Activated CD4-positive, alpha-beta T cell treated with anti-CD3 and anti-CD28 coated beads, Interleukin-2, amount 50 U/mL, for 24 hours (primary cell): ENCODE measurements around the gene CPA2.
A peak's percentile ranks its signal among the peaks of the same experiment; 100 is the strongest.

ENCODE experiments used
- DNase-seq, 2 donors: peaks; one replicate each; pipeline ENCODE4 v3.0.0-alpha.2; 2020; ENCODE audit warnings: low read depth in 1 of 2, low spot score in 1 of 2

Gene CPA2

DNA sequence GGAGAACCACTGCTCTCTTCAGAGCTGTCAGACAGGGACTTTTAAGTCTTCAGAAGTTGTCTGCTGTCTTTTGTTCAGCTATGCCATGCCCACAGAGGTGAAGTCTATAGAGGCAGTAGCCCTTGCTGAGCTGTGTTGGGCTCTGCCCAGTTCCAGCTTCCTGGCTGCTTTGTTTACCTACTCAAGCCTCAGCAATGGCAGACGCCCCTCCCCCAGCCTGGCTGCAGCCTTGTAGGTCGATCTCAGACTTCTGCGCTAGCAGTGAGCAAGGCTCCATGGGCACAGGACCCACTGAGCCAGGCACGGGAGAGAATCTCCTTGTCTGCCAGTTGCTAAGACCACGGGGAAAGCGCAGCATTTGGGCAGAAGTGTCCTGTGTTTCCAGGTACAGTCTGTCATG lies 12.1 kb upstream of the CPA2 start:
- DNase-seq, result no peak

DNA sequence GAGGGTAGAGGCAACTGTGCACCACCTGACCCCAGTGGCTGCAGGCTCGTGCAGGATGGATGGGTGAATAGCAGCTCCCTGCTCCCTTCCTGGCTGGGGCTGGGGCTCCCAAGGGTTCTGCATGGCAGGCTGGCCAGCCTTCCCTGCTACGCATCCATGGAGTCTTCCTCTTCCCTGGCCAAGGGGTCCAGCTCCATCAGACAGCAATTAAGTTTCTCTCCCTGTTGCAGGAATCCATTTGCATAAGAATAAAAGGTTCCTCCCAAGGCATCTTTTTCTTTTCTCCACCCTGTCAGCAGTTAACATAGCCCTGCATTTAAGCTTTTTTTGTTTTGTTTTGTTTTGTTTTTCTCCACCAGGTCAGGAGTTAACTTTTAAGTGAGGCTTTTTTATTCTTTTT lies 10.0 kb upstream of the CPA2 start:
- DNase-seq, result no peak

DNA sequence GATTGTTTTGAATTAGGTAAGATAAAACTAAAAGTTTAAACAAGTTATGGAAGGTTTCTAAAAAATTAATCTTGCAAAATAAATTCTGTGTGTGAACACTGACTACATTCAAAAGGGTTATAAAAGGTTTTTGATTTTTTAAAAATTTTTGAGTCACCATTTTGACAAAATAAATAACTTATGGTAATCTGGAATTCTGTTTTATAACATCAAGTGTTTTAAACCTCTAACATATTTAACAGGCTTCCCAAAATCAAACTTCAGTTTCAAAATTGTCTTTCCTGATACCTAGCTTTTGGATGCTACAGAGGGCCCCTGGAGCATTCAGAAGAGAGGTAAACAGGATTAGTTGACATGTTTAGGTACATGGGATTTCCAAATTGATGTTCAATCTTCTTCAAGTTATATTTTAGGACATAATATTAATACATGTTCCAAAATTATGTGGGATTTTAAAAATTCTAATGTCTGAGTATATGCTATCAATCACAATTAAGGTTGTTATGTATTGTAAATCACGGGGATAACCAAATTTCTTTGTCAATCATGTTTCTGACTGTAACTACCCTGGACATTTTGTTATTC lies 8.1 kb upstream of the CPA2 start:
- DNase-seq, result no peak

DNA sequence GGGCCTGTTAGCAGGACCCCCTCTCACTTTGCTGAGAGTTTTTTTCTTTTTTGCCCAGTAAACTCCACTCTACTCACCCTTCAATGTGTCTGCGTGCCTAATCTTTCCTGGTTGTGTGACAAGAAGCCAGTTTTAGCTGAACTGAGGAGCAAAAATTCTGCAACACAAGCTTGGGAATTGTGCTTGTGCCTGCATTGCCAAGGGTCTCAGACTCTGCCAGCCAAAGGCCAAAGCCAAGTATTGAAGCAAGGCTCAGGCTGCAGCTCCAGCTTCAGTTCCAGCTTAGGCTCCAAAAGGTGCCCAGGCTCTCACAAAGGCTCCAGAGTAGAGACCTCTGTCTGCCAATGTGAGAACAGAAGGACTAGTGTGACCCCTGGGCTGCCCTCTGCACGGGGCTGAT lies 4.2 kb upstream of the CPA2 start:
- no peak for DNase-seq

DNA sequence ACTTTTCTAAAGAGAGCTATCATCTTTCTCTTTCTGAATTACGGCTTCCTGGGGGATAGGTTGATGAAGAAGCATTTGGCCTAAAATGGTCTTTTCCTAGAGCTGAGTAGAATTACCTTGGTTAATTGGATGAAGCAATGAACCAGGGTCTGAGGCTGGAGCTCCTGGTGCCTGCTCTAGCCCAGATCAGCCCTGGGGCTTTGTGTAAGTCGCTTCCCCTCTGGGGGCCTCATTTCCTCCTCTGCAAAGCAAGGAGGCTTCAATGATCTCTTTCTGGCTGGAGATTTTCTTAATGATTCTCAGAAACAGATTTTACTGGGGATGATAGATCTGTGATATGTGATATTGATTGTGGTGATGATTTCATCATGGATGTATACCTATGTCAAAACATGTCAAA lies 3.5 kb upstream of the CPA2 start:
- DNase-seq, result no peak

DNA sequence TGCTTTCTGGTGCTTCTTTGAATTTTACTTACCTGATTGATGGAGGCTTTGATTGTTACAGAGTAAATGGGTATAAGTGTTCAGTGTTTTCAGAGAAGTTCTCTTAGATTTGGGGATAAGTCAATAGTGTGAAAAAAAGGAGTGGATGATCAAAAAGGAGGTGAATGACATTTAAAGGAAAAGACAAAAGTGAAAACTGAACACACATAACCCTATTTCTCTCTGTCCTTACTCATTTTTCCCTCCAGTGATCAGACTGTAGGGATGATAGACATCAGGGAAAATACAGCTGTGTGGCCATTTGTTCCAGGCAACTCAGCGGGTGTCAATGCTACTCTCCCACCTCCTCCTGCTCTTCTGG lies 278 bp downstream of the CPA2 start:
- no peak for DNase-seq

DNA sequence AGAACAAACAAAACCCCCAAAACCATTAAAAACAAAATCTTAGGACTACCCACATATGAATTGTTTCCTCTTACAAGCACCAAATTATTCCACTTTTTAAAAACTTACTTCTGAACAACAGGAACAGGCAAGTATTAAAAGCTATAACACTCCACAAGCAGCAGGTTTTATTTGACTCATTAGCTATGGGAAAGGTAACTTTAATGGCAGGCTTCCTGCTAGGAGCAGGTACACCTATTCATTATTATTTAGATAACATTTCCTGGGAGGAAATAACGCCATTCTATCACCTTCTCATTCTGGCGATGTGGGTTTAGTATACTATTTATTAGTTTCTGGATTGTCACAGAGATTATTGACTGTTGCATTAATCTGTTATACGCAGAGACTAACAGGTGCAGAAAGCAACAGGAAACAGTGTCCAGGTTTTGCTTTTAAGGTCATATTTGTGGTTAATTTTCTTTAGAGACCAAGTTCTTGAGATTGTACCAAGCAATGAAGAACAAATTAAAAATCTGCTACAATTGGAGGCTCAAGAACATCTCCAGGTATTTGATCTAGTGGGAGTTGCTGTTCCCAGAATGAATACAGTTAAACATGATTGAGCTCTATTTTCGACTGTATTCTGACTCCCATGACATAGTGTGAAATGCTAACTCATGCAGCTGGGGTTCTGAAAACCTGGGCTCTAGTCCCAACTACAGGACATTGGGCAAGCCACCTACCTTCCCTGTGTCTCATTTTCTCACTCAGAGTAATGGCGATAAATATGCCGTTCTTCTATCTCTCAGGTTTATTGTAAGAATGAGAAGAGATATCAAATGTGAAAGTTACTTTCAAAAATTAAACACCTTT lies 2.0 kb downstream of the CPA2 start:
- no peak for DNase-seq

DNA sequence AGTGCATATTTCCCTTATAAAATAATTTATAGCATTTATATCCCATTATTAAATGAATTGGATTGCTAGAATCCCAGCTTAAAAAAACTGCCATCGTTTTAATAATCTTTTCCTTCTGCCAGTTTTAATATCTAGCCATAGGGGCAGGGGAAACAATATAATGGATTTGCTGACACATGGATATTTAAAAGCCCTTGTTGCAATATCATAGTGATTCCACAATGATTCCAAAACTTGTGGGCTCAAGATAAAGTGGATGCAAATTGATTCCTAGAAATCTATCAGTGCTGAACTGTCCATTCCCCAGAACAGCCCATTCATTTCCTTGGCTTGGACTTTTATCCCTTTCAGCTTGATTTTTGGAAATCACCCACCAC lies 2.6 kb downstream of the CPA2 start:
- DNase-seq, result no peak

DNA sequence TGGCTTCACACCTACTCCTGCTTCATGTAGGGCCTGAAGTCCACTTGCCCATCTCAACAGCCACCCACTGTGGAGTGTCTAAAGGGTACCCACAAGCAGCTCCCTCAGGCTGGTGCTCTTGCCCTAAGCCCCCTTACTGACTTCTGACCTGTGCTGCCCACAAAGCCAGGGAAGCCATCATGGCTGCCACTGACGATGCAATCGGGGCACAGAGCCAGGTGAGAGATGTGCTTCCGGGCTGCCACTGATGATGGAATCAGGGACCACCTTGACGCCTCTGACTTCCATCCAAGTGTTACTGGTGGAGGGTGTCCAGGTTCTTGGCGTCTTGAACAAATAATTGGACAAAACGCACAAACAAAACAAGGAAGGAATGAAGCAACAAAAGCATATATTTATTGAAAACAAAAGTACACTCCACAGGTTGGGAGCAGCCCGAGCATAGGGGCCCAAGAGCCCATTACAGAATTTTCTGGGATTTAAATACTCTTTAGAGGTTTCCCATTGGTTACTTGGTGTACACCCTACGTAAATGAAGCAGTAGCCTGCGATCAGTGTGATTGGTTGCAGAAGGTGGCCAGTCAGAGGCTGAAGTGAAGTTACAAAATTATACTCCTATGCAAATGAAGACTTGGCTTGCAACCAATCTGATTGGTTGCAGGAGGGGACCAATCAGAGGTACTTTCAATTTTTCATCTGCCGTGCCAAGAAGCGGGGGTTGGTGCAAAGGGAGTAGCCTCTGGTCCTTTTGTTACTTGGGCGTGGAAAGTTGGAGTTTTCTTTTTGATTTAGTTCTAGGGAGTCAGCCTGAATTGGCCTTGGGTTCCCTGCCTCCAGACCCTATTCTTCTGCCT lies 4.5 kb downstream of the CPA2 start:
- no peak for DNase-seq

DNA sequence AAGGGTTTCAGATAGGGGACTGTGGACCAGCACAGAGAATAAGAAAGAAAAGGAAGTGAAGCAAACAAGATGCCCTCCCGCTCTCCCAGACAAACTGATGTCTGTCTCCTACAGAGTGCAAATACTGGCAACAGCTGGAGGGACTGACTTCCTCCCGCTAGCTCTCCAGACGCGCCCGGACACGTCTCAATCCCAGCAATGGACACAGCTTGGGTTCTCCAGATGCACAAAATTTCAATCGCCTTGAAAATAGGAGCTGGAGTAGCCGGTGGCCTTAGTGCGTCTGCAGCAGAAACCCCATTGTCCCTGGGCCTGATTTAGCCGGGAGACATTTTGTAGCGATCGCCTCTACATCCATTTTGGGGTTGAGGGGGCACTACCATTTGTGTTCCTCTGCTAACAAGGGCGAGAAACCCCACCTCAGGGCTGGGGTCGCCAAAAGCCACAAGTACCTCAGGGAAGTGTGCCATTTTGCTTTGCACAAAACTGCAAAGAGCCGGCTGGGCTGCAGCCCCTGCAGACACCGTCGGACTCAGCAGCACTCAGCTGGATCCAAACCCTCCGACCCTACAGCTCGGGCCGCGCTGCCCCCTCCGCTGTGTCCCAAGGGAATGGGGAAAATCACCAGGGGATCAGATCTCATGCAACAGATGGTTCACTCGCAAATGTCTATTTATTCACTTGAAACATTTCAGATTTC lies 5.9 kb downstream of the CPA2 start:
- no peak for DNase-seq

DNA sequence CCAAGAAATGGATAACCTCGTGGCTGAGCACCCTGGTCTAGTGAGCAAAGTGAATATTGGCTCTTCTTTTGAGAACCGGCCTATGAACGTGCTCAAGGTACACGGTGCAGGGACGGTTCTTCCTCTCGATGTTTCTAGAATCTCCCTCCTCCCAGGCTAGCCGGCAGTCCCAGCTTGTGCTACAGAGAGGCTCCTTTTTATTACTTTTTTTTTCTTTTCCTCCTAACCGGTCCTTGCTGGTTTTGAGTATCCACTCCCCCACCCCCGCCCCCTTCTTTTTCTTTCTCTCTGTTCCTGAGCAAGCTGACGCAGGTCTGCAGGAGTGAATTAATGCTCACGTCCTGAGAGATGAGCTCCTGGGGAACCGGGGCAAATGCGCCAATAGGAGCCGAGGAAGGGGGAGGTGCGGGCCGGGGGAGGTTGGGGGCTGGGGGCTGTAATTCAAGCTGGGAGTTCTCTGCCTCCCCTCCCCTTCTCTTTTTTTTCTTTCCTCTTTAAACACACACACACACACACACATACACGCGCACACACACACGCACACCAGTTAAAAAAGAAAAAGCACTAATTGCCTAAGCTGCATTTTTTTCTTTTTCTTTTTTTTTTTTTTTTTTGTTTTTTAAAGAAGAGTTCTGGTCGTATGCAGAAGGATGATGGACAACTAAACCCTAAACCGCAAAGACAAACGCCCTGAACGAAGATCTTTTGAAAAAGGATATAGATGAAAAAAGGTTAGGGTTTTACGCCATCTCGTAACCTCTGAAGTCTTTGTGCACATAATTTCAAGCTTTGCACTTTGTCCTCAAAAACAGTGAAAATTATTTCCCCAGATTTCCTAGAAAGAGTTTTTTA lies 6.6 kb downstream of the CPA2 start:
- DNase-seq, result no peak

DNA sequence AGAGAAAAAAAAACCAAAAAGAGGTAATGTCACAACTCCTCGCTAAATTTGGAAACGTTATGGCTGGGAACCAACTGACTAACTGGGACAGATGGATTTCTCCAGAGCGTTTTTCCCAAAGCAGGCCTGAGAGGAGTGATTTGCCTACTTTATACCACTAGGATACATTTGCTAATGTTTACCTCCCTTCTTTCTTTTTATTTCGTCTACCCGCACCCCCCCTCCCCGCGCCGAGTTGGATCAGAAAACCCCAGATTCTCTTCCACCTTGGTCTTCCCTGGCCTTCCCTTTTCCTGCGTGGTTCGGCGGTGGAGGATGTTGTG lies 7.2 kb downstream of the CPA2 start:
- DNase-seq, result no peak

DNA sequence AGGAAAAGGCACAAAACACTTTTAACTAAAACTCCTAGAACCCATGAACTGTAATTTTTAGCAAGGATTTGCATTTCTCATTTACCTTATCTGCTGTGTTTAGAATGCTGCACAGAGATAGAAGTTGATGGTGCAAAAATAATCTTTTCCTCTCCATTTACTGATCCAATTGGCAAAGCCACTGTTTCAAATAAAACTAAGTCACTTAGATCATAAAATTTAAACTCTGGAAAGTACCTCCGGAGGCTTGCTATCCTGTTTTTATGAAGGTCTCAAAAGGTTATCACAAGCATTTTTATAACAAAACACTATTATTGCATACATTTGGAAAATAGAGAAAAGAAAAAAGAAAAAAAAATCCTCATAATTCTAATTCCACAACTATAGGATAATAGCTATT lies 7.6 kb downstream of the CPA2 start:
- no peak for DNase-seq

DNA sequence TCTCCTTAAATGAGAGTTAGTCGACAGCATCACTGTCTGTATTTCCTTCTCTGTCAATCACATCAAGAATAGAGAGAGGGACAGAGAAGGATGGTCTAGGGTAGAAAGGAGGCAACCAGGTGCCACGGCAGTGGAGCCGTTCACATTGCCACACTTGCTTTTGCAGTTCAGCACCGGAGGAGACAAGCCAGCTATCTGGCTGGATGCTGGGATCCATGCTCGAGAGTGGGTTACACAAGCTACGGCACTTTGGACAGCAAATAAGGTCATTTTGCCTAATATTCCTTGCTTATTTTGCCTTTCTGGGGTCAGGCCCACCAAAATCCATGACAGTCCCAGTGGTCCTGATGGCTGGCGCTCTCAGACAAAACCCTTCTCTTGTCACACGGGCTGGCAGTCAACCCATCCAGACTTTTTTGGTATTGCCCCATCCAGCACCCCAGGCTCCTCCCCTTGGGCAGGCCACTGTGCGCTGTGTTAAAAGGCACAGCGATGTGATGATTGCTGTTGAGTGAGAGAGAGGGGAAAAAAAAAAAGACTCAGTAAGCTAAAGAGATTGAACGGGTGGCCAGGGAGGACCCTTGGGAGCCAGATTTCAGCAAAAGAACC lies 8.4 kb downstream of the CPA2 start:
- DNase-seq, result no peak

DNA sequence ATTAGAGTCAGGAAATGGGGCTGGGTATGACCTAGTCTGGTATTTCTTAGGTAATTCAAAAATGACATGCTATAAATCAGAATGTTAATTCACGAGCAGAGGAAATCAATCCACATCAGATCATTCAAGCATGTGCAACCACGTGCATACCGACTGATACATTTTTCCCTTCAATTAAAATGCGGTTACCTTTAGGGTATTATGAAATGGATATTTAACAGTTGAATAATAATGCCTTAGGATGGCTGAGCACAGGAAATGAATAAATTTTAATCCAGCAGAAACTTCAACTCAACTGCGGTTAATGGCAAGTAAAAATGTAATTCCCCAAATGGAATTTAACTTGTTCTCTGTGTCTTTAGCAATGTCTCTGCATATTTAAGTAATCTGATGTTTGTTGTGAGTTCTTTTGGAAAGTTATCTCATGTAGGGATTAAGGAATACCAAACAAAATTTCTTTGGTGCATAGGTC lies 9.2 kb downstream of the CPA2 start:
- DNase-seq, result no peak

DNA sequence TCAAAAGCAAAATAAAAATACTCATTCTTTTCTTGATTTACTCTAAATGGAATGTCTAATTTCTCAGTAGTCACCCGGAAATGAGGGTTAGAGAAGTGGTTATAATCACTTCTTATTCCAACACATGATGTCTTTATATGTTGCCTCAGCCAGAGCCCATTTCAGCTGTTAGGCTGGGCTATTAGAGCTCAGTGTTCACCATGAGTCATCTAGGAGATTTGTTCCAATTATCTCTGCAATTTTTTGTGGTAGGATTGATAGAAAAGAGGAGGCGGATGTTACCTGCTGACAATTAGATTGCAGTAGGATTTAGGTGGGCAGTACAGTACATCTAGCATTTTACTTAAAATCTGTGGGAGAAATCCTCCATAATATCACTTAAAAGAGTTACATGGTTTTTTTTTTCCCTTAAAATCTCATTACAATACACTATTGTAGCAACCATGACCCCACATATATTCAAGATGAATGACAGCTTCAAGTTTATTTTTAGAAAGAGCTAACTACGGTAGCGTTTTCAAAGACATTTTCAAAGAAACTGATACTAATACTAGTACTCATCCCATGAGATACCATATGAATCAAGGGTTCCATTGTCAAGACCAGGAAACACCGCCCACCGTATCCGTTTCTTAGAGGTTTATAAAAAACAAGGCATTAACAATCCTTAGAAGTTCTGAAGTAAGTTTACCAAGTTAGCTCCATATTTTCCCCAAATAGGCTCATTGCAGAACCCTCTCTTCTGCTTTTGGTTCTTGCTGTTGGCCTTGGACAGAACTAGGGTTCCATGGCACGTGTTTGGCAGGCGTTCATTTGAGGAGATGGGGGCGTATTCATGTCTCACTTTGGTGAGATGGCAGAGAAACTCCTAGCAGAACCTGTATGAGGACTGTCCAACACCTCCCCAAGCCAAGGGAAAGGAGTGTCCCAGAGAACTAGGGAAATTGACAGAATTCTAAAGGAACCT lies 10.4 kb downstream of the CPA2 start:
- peak in 1 of 2 donors; percentile 60 for DNase-seq

DNA sequence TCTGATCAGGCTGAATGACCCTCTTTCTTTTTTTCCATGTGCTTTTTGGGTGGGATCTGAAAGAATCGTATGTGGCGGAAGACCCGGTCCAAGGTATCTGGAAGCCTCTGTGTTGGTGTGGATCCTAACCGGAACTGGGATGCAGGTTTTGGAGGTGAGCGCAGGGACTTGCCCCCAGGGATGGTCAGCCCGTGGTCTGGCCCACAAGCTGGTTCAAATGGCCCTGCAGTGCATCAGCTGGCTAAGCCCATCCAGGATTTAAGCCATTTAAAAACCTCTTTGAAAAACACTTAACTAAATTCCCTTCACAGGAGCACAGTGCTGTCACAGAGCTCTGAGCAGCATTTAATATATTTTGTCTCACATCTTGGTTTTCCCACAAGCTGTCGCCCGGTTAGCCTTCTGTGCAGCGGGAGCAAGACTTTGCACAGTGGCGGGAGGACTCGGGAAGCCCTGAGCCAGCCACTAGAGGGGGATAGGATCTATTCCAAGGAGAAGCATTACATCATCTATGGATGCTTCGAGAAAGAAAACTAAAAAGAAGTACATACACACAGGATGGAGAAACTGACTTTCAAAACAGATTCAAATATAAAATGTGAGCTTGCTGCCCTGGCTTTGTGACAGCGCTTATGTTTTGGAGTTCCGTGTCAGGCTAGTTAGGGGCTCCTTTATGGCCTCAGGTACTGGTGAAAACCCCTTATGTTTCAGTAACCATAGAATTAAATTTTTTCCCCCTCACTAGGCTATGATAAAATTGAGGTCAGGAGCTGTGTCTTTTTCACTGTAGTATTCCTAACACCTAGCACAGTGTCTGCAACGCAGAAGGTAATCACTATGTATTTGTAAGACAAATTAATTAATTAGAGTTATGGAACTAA lies 11.3 kb downstream of the CPA2 start:
- DNase-seq, result no peak

DNA sequence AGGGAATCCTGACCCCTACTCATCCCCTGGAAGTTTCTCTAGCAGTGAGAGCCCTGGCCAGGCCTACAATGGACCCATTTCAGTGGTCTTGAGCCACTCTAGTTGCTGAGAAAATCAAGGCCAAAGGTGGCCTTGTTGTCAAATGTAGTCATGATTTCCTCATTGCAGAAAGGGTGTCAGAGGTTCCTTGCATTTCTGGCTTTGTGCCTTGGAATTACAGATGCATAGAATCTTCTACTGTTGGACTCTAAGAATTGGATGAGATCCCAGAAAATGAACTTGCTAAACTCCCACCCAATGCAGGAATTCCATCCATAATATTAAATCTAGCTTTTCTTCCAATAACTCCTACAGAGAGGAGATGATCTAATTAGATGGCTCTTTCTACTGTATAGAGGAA lies 12.2 kb downstream of the CPA2 start:
- no peak for DNase-seq
